ENCODE data around the gene DAP.
"Not testable (repeated sequence)": the region's sequence is repeated elsewhere in the genome, so short reads cannot be mapped to it uniquely, and the experiment has no call there.

DAP gene

DNA sequence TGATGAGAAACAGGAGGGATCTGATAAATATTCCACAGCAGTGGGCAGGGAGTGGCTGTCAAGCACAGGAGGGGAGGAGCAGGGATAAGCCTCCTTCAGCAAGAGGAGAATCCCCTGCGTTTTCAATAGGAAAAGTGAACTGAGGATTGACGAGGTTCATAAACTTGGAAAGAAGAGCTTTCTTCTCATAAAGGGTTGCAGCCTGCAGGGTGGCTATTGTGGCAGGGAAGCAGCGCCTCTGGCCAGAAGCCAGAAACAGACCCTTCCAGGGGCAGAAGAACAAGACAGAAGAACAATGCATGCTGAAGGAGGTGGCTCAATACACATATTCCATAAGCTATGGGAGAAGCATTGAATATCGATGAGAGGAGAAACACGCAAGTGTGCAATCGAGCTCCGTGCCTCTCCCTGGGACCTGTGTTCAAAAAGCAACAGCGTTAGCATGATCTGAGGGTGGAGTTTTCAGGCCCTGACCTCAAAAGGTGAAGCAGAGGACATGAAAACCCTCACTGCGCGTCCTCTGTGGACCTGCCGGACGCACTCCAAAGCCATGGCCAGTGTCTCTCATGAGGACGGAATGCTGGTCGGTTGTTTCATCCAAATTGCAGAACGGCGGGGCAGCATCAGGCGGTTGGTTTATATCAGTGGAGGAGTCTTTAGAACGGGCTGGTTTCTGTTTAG is 129.6 kb downstream of the DAP start:
- TF ChIP-seq, protein P1, sequence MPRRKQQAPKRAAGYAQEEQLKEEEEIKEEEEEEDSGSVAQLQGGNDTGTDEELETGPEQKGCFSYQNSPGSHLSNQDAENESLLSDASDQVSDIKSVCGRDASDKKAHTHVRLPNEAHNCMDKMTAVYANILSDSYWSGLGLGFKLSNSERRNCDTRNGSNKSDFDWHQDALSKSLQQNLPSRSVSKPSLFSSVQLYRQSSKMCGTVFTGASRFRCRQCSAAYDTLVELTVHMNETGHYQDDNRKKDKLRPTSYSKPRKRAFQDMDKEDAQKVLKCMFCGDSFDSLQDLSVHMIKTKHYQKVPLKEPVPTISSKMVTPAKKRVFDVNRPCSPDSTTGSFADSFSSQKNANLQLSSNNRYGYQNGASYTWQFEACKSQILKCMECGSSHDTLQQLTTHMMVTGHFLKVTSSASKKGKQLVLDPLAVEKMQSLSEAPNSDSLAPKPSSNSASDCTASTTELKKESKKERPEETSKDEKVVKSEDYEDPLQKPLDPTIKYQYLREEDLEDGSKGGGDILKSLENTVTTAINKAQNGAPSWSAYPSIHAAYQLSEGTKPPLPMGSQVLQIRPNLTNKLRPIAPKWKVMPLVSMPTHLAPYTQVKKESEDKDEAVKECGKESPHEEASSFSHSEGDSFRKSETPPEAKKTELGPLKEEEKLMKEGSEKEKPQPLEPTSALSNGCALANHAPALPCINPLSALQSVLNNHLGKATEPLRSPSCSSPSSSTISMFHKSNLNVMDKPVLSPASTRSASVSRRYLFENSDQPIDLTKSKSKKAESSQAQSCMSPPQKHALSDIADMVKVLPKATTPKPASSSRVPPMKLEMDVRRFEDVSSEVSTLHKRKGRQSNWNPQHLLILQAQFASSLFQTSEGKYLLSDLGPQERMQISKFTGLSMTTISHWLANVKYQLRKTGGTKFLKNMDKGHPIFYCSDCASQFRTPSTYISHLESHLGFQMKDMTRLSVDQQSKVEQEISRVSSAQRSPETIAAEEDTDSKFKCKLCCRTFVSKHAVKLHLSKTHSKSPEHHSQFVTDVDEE (CRISPR knock-in tag; IDR thresholded peaks at IDR 0.05) = no peak
- TF ChIP-seq ZFP30 (CRISPR knock-in tag; IDR thresholded peaks at IDR 0.05) (no peak), ZNF70 (CRISPR knock-in tag; IDR thresholded peaks at IDR 0.05) (no peak), CSDC2 (CRISPR knock-in tag; IDR thresholded peaks at IDR 0.05) (no peak), OSR1 (CRISPR knock-in tag; IDR thresholded peaks at IDR 0.05) (no peak), BACH2 (CRISPR knock-in tag; IDR thresholded peaks at IDR 0.05; ENCODE audit: borderline replicate concordance) (no peak)
- TF ChIP-seq, protein P2, sequence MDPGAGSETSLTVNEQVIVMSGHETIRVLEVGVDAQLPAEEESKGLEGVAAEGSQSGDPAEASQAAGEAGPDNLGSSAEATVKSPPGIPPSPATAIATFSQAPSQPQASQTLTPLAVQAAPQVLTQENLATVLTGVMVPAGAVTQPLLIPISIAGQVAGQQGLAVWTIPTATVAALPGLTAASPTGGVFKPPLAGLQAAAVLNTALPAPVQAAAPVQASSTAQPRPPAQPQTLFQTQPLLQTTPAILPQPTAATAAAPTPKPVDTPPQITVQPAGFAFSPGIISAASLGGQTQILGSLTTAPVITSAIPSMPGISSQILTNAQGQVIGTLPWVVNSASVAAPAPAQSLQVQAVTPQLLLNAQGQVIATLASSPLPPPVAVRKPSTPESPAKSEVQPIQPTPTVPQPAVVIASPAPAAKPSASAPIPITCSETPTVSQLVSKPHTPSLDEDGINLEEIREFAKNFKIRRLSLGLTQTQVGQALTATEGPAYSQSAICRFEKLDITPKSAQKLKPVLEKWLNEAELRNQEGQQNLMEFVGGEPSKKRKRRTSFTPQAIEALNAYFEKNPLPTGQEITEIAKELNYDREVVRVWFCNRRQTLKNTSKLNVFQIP (CRISPR knock-in tag; IDR thresholded peaks at IDR 0.05; ENCODE audit: borderline replicate concordance, low read depth) = no peak
- ATAC-seq = no peak

- ATAC-seq = not testable (repeated sequence)
Observed at GRCh38 chr5:10630744-10631143, 130.3 kb downstream of the DAP start.

GRCh38 chr5:10630126-10630525 is 130.9 kb downstream of the DAP start:
- ATAC-seq = no peak
- no peak for TF ChIP-seq ZNF70 (CRISPR knock-in tag; IDR thresholded peaks at IDR 0.05)
- no peak for TF ChIP-seq OSR1 (CRISPR knock-in tag; IDR thresholded peaks at IDR 0.05)
- no peak for TF ChIP-seq ARNTL (CRISPR knock-in tag; IDR thresholded peaks at IDR 0.05; ENCODE audit: borderline replicate concordance, low read depth)
- TF ChIP-seq, protein P1 (CRISPR knock-in tag; IDR thresholded peaks at IDR 0.05) = no peak
- TF ChIP-seq CSDC2 (CRISPR knock-in tag; IDR thresholded peaks at IDR 0.05) = no peak
- no peak for TF ChIP-seq ZNF565 (CRISPR knock-in tag; conservative IDR thresholded peaks at IDR 0.05; ENCODE audit: low read depth)

GRCh38 chr5:10629682-10630081 is 131.4 kb downstream of the DAP start:
- TF ChIP-seq, protein P2 (CRISPR knock-in tag; IDR thresholded peaks at IDR 0.05; ENCODE audit: borderline replicate concordance, low read depth) = no peak
- TF ChIP-seq ZFP3 (CRISPR knock-in tag; IDR thresholded peaks at IDR 0.05) (no peak), SNAI2 (CRISPR knock-in tag; IDR thresholded peaks at IDR 0.05) (no peak), RARB (CRISPR knock-in tag; IDR thresholded peaks at IDR 0.05) (no peak), PPARA (CRISPR knock-in tag; IDR thresholded peaks at IDR 0.05; ENCODE audit: borderline replicate concordance) (no peak)
- TF ChIP-seq, protein P3, sequence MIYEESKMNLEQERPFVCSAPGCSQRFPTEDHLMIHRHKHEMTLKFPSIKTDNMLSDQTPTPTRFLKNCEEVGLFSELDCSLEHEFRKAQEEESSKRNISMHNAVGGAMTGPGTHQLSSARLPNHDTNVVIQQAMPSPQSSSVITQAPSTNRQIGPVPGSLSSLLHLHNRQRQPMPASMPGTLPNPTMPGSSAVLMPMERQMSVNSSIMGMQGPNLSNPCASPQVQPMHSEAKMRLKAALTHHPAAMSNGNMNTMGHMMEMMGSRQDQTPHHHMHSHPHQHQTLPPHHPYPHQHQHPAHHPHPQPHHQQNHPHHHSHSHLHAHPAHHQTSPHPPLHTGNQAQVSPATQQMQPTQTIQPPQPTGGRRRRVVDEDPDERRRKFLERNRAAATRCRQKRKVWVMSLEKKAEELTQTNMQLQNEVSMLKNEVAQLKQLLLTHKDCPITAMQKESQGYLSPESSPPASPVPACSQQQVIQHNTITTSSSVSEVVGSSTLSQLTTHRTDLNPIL (CRISPR knock-in tag; IDR thresholded peaks at IDR 0.05; ENCODE audit: low read depth) = no peak

More at GRCh38 chr5:10629682-10630081, 131.4 kb downstream of the DAP start:
- ATAC-seq = no peak

All from SK-N-SH treated with all-trans-retinoic acid at 6 μM for 48 hours (cell line).